GM12878 (cell line): Measurements from ENCODE around the gene YPEL3. TPM values are rescaled to one million over a fixed set of nuclear protein-coding genes. Genes with fewer than 3 reads are reported as not detected.

ENCODE experiments used
- BCL11A ChIP-seq: IDR thresholded peaks from 2 replicates; pipeline ENCODE4 v1.6.1; 2011; ENCODE audit warnings: low read depth, low read length
- CHD4 ChIP-seq: fragments of 200-600 bp; sonication (generic); IDR thresholded peaks from 2 replicates; pipeline ENCODE4 v1.6.1; 2016; ENCODE audit warnings: mild to moderate bottlenecking
- DPF2 ChIP-seq: fragments of 450-650 bp; IDR thresholded peaks from 2 replicates; pipeline ENCODE4 v1.6.1; 2017; ENCODE audit warnings: mild to moderate bottlenecking
- E2F8 ChIP-seq: fragments of 450-650 bp; IDR thresholded peaks from 2 replicates; pipeline ENCODE4 v1.6.1; 2018; ENCODE audit warnings: mild to moderate bottlenecking, low read depth, moderate library complexity; ENCODE audit not compliant: partially characterized antibody
- HSF1 ChIP-seq: fragments of 150-350 bp; IDR thresholded peaks from 2 replicates; pipeline ENCODE4 v1.6.1; 2014; ENCODE audit warnings: mild to moderate bottlenecking, low read depth, low read length
- PML ChIP-seq: IDR thresholded peaks from 2 replicates; pipeline ENCODE4 v1.6.1; 2012; ENCODE audit warnings: low read length, inconsistent platforms
- REST ChIP-seq: IDR thresholded peaks from 2 replicates; pipeline ENCODE4 v1.6.1; 2012; ENCODE audit warnings: mild to moderate bottlenecking, low read depth, low read length
- SMARCA5 ChIP-seq: fragments of 450-650 bp; IDR thresholded peaks from 2 replicates; pipeline ENCODE4 v1.6.1; 2017; ENCODE audit warnings: mild to moderate bottlenecking
- STAT3 ChIP-seq: IDR thresholded peaks from 2 replicates; pipeline ENCODE4 v1.6.1; 2011; ENCODE audit warnings: low read depth, low read length, improper control_type of control experiment
- USF2 ChIP-seq: IDR thresholded peaks from 2 replicates; pipeline ENCODE4 v1.6.1; 2011; ENCODE audit warnings: low read depth, low read length, improper control_type of control experiment, borderline replicate concordance
- ZBTB33 ChIP-seq: fragments of 450-650 bp; IDR thresholded peaks from 2 replicates; pipeline ENCODE4 v1.6.1; 2017; ENCODE audit warnings: mild to moderate bottlenecking
- ZNF687 ChIP-seq: fragments of 450-650 bp; IDR thresholded peaks from 2 replicates; pipeline ENCODE4 v1.6.1; 2017; ENCODE audit warnings: mild to moderate bottlenecking, moderate library complexity
- polyA plus RNA-seq, 11 experiments: library from polyadenylated mRNA; depleted of rRNA in 4 of 11; unstranded in 6 of 11; stranded (reverse) in 5 of 11; fragments of >200 nt; fragmentation: Nextera tagmentation in 4 of 11; fragmentation: Illumina TruSeq in 1 of 11; extraction: Ambion mirVana in 4 of 11; extraction: Trizol in 1 of 11; gene quantifications; 1 replicate in 1 of 11; 2 replicates in 10 of 11; pipeline versions ENCODE4 v1.2.1 to v1.2.3, GENCODE V29; 2011 to 2016; ENCODE audit warnings: inconsistent platforms in 2 of 11, missing spikeins in 2 of 11, low read depth in 1 of 11
- total RNA-seq, 4 experiments: library from RNA; depleted of rRNA in 3 of 4; stranded (reverse); fragments of >200 nt in 3 of 4; fragmentation: Illumina TruSeq in 1 of 4; extraction: Trizol in 1 of 4; gene quantifications; 2 replicates each; pipeline versions ENCODE4 v1.2.1 to v1.2.3, GENCODE V29; 2013 to 2021

YPEL3 gene
- total and polyA plus RNA-seq, 10 of the 15 experiments (the other 5 are each of a cell fraction or from before 2014, with no cell fraction given), result 1.3 to 22.0 (median 12.1) TPM

- peak; percentile 52; the same call in 1 of the 2 replicates for TF ChIP-seq DPF2
- no peak for TF ChIP-seq HSF1
- no peak for TF ChIP-seq E2F8
- TF ChIP-seq SMARCA5, result peak; percentile 43; the same call in 1 of the 2 replicates
- TF ChIP-seq ZBTB33, result no peak
- peak; percentile 56 for TF ChIP-seq USF2
- no peak for TF ChIP-seq STAT3
- TF ChIP-seq BCL11A, result no peak
- no peak; the same call in 1 of the 2 replicates for TF ChIP-seq PML
- peak; percentile 77; the same call in 1 of the 2 replicates for TF ChIP-seq ZNF687
- no peak for TF ChIP-seq CHD4
- TF ChIP-seq REST, result no peak
These were observed 31.9 kb downstream of the YPEL3 start (continued) for GRCh38 chr16:30063893-30064728.
